Measurements from ENCODE around the gene TRPM8. TPM values are rescaled to one million over a fixed set of nuclear protein-coding genes. Genes with fewer than 3 reads are reported as not detected.
"Not testable (repeated sequence)": the region's sequence is repeated elsewhere in the genome, so short reads cannot be mapped to it uniquely, and the experiment has no call there.

TRPM8 gene
- total and polyA plus RNA-seq, 3 donors from 2014 or later: 0.79 to 5.2 (median 2.2) TPM

- intact Hi-C loops (cut with DNase I; ENCODE audit: low total_unique reads): no loop called here
- TF ChIP-seq CTCF (IDR thresholded peaks at IDR 0.05) (no peak), POLR2A (IDR thresholded peaks at IDR 0.05) (no peak)
- no peaks in the 10 kb centered on the region for H3K36me3 ChIP-seq (ENCODE audit: low read depth, missing control alignments)
- H3K27ac ChIP-seq: no peak overlapping the region
- no peaks in the 10 kb centered on the region for H3K9me3 ChIP-seq
- no peak overlapping the region for H3K4me3 ChIP-seq
- no peaks in the 10 kb centered on the region for H3K4me1 ChIP-seq
- 89 to 92% methylated on average over 2 of the region's 2 CpGs for WGBS, 2 donors
- H3K27me3 ChIP-seq: no peaks in the 10 kb centered on the region
- DNase-seq: no peak
These were observed 24.4 kb upstream of the TRPM8 start for GRCh38 chr2:233892793-233893192.

- H3K4me1 ChIP-seq; H3K4me3 ChIP-seq; H3K36me3 ChIP-seq (ENCODE audit: low read depth, missing control alignments); H3K27ac ChIP-seq; intact Hi-C loops (cut with DNase I; ENCODE audit: low total_unique reads); H3K27me3 ChIP-seq; DNase-seq; H3K9me3 ChIP-seq: not testable (repeated sequence)
- 55 to 57% methylated on average over 2 of the region's 2 CpGs for WGBS, 2 donors
These were observed 20.9 kb upstream of the TRPM8 start for GRCh38 chr2:233896253-233896652.

GRCh38 chr2:233901367-233901766 is 15.8 kb upstream of the TRPM8 start:
- TF ChIP-seq CTCF (IDR thresholded peaks at IDR 0.05): no peak
- WGBS, 2 donors: 72 to 80% methylated on average over 4 of the region's 4 CpGs
- no peaks in the 10 kb centered on the region for H3K36me3 ChIP-seq (ENCODE audit: low read depth, missing control alignments)
- DNase-seq: no peak
- no peaks in the 10 kb centered on the region for H3K9me3 ChIP-seq
- intact Hi-C loops (cut with DNase I; ENCODE audit: low total_unique reads): no loop called here
- no peak overlapping the region for H3K4me3 ChIP-seq
- H3K4me1 ChIP-seq: no peaks in the 10 kb centered on the region
- no peaks in the 10 kb centered on the region for H3K27me3 ChIP-seq
- no peak overlapping the region for H3K27ac ChIP-seq

- WGBS, 2 donors: 92 to 94% methylated on average over 4 of the region's 4 CpGs
- TF ChIP-seq CTCF (IDR thresholded peaks at IDR 0.05): no peak
- no peak for TF ChIP-seq POLR2A (IDR thresholded peaks at IDR 0.05)
- intact Hi-C loops (cut with DNase I; ENCODE audit: low total_unique reads): no loop called here
- H3K4me3 ChIP-seq: no peak overlapping the region
- DNase-seq: no peak
- no peaks in the 10 kb centered on the region for H3K9me3 ChIP-seq
- no peaks in the 10 kb centered on the region for H3K36me3 ChIP-seq (ENCODE audit: low read depth, missing control alignments)
- H3K27me3 ChIP-seq: no peaks in the 10 kb centered on the region
- no peaks in the 10 kb centered on the region for H3K4me1 ChIP-seq
- no peak overlapping the region for H3K27ac ChIP-seq
These were observed 15.3 kb upstream of the TRPM8 start for GRCh38 chr2:233901884-233902283.

- H3K9me3 ChIP-seq: no peaks in the 10 kb centered on the region
- H3K4me1 ChIP-seq: no peaks in the 10 kb centered on the region
- no peaks in the 10 kb centered on the region for H3K27me3 ChIP-seq
- H3K4me3 ChIP-seq: no peak overlapping the region
- DNase-seq: no peak
- no peak for TF ChIP-seq POLR2A (IDR thresholded peaks at IDR 0.05)
- no peak for TF ChIP-seq CTCF (IDR thresholded peaks at IDR 0.05)
- intact Hi-C loops (cut with DNase I; ENCODE audit: low total_unique reads): no loop called here
- no peaks in the 10 kb centered on the region for H3K36me3 ChIP-seq (ENCODE audit: low read depth, missing control alignments)
- H3K27ac ChIP-seq: no peak overlapping the region
- WGBS, 2 donors: 90 to 91% methylated on average over 4 of the region's 4 CpGs
These were observed 11.2 kb upstream of the TRPM8 start for GRCh38 chr2:233905945-233906344.

All from testis (tissue), 3 donors.